GM19035 (cell line): Measurements from ENCODE around the gene MSL2.
"Not testable (repeated sequence)": the region's sequence is repeated elsewhere in the genome, so short reads cannot be mapped to it uniquely, and the experiment has no call there.

Experiments used
- ATAC-seq: cut with Tn5 transposase; IDR thresholded peaks from one replicate; pipeline ENCODE4 v1.9.1; 2021; ENCODE audit not compliant: unreplicated experiment

The MSL2 gene

GRCh38 chr3:136192831-136193230 is 3.3 kb downstream of the MSL2 start:
- ATAC-seq: no peak

GRCh38 chr3:136192195-136192594 is 3.9 kb downstream of the MSL2 start:
- ATAC-seq: not testable (repeated sequence)

- ATAC-seq: no peak
These were observed 6.1 kb downstream of the MSL2 start for GRCh38 chr3:136189859-136190617.

GRCh38 chr3:136189043-136189442 is 7.1 kb downstream of the MSL2 start:
- no peak for ATAC-seq

- ATAC-seq: no peak
These were observed 8.3 kb downstream of the MSL2 start for GRCh38 chr3:136187868-136188267.

- no peak for ATAC-seq
These were observed 9.3 kb downstream of the MSL2 start for GRCh38 chr3:136186846-136187245.

GRCh38 chr3:136186344-136186743 is 9.8 kb downstream of the MSL2 start:
- ATAC-seq: no peak

- no peak for ATAC-seq
These were observed 11.4 kb downstream of the MSL2 start for GRCh38 chr3:136184703-136185102.

GRCh38 chr3:136181741-136182140 is 14.4 kb downstream of the MSL2 start:
- ATAC-seq: no peak

- ATAC-seq: no peak
These were observed 18.3 kb downstream of the MSL2 start for GRCh38 chr3:136177876-136178275.

GRCh38 chr3:136173939-136174490 is 22.1 kb downstream of the MSL2 start:
- no peak for ATAC-seq

- no peak for ATAC-seq
These were observed 25.0 kb downstream of the MSL2 start for GRCh38 chr3:136171097-136171542.

- not testable (repeated sequence) for ATAC-seq
These were observed 27.9 kb downstream of the MSL2 start for GRCh38 chr3:136168236-136168635.

- ATAC-seq: no peak
These were observed 29.6 kb downstream of the MSL2 start for GRCh38 chr3:136166507-136166906.

GRCh38 chr3:136163607-136164006 is 32.5 kb downstream of the MSL2 start:
- not testable (repeated sequence) for ATAC-seq

GRCh38 chr3:136162322-136162721 is 33.8 kb downstream of the MSL2 start:
- ATAC-seq: no peak

- ATAC-seq: no peak
These were observed 34.6 kb downstream of the MSL2 start for GRCh38 chr3:136161516-136161915.

GRCh38 chr3:136152963-136153362 is 43.2 kb downstream of the MSL2 start:
- no peak for ATAC-seq

- ATAC-seq: no peak
These were observed 43.8 kb downstream of the MSL2 start for GRCh38 chr3:136152176-136152843.

GRCh38 chr3:136151219-136151618 is 44.9 kb downstream of the MSL2 start:
- no peak for ATAC-seq

GRCh38 chr3:136149667-136150066 is 46.5 kb downstream of the MSL2 start:
- no peak for ATAC-seq
